ENCODE results near the gene PHACTR1. TPM values are rescaled to one million over a fixed set of nuclear protein-coding genes. Genes with fewer than 3 reads are reported as not detected.

Gene PHACTR1
- total RNA-seq, 4 donors from 2014 or later = 2.0 to 8.3 (median 4.5) TPM

DNA sequence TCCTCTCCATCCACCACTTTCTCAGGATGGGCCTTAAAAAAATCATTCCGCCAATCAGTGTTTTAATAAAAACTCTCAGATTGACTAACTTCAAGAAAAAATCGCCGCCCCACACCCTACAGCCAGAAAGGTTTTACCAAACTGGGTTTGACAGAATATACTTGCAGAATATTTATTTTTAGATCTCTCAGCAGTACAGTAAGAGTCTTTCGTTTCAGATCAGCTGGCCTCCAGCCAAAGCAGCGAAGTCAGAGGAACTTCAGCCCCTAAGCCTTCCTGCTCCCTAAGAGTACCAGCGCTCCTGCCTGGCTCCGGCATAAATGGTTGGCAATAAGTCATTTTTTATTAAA is 587.1 kb downstream of the PHACTR1 start:
- no peak overlapping the region for H3K4me3 ChIP-seq
- H3K9me3 ChIP-seq = no peaks in the 10 kb centered on the region
- intact Hi-C loops (cut with DNase I; ENCODE audit: low total_unique reads) = no loop called here
- no peaks in the 10 kb centered on the region for H3K36me3 ChIP-seq
- DNase-seq = peak; percentile 45 to 50
- no peaks in the 10 kb centered on the region for H3K27me3 ChIP-seq
- H3K27ac ChIP-seq = peak overlapping the region; percentile 50 to 66
- TF ChIP-seq, protein P1, sequence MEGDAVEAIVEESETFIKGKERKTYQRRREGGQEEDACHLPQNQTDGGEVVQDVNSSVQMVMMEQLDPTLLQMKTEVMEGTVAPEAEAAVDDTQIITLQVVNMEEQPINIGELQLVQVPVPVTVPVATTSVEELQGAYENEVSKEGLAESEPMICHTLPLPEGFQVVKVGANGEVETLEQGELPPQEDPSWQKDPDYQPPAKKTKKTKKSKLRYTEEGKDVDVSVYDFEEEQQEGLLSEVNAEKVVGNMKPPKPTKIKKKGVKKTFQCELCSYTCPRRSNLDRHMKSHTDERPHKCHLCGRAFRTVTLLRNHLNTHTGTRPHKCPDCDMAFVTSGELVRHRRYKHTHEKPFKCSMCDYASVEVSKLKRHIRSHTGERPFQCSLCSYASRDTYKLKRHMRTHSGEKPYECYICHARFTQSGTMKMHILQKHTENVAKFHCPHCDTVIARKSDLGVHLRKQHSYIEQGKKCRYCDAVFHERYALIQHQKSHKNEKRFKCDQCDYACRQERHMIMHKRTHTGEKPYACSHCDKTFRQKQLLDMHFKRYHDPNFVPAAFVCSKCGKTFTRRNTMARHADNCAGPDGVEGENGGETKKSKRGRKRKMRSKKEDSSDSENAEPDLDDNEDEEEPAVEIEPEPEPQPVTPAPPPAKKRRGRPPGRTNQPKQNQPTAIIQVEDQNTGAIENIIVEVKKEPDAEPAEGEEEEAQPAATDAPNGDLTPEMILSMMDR (IDR thresholded peaks at IDR 0.05) = no peak
- TF ChIP-seq POLR2A (IDR thresholded peaks at IDR 0.05) = no peak
- H3K4me1 ChIP-seq = no peaks in the 10 kb centered on the region

DNA sequence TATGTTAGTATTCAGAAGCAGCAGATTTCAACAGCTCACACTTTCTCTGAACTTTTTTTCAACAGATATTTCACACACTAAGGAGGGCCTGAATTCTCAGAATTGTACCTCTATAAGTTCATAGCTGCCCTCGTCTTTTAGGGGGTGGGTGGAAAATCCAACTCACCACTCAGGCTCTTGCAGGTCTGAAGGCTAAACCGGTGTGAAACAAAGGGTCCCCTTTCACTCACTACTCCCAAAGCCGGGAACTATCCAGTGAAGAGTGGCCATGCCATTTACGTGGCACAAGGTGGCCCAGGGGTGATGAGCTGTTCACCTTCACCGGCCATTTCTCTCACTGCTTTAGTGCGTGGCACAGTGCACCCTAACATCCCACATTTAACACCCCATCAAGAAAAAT is 587.5 kb downstream of the PHACTR1 start:
- no peak for TF ChIP-seq POLR2A (IDR thresholded peaks at IDR 0.05)
- TF ChIP-seq, protein P1 (IDR thresholded peaks at IDR 0.05) = no peak
- Histone ChIP-seq H3K27ac (peak overlapping the region in 1 of 2 donors; percentile 66), H3K27me3 (no peaks in the 10 kb centered on the region), H3K4me3 (no peak overlapping the region), H3K36me3 (no peaks in the 10 kb centered on the region), H3K4me1 (no peaks in the 10 kb centered on the region), H3K9me3 (no peaks in the 10 kb centered on the region)
- intact Hi-C loops (cut with DNase I; ENCODE audit: low total_unique reads) = no loop called here
- no peak for DNase-seq

DNA sequence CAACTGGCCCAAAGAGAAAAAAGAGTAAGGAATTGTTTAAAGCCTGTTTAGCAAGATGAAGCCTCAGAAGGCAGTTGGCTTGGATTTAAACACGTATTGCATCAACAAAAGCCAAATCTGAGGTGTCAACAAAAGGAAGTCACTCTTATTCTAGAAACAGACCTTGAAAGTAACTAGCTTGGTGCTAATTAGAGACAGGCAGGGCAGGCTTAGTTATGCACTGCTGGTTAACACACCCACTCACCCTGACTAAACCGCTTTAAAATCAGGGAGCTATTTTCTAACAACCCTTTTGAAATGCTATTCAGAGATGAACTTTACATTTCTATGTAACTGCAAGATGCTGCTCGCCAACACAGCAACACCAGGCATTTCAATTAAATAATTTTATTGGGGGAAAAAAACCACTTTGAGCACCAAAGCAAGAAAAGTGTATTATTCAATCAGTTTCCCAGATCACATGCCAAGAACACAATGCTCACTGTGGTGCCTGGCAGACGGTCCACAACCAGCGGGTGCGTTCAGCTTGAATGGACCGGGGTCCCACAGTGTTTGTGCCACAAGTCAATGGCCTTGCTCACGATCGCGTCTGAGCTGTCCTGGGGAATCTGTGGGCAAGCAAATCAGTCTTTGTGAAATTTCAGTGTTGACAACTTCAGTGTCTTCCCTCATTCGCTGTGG is 588.2 kb downstream of the PHACTR1 start:
- intact Hi-C loops (cut with DNase I; ENCODE audit: low total_unique reads) = no loop called here
- Histone ChIP-seq H3K4me1 (no peaks in the 10 kb centered on the region), H3K36me3 (no peaks in the 10 kb centered on the region), H3K9me3 (no peaks in the 10 kb centered on the region), H3K27ac (no peak overlapping the region), H3K27me3 (no peaks in the 10 kb centered on the region), H3K4me3 (no peak overlapping the region)
- TF ChIP-seq, protein P1 (IDR thresholded peaks at IDR 0.05) = no peak
- no peak for TF ChIP-seq POLR2A (IDR thresholded peaks at IDR 0.05)
- DNase-seq = no peak

DNA sequence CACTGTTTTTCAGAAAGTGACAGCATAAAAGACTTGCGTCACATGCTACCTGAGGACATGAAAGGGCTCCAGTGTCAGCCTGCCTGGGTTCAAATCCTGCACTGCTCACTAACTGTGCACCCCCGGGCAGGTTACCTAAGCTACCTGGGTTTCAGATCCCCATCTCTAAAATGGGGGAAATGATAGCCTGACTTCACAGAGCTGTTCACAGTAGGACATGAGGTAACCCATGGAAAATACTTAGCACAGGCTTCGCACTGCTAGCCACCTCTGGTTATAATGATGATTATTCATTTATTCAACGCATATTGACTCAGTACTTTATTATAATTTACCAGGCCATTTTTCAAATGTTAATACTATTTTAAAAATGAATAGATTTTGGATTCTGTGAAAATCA is 588.7 kb downstream of the PHACTR1 start:
- intact Hi-C loops (cut with DNase I; ENCODE audit: low total_unique reads) = no loop called here
- Histone ChIP-seq H3K27me3 (no peaks in the 10 kb centered on the region), H3K4me3 (no peak overlapping the region), H3K4me1 (no peaks in the 10 kb centered on the region), H3K36me3 (no peaks in the 10 kb centered on the region), H3K9me3 (no peaks in the 10 kb centered on the region), H3K27ac (no peak overlapping the region)
- TF ChIP-seq, protein P1 (IDR thresholded peaks at IDR 0.05) = no peak
- TF ChIP-seq POLR2A (IDR thresholded peaks at IDR 0.05) = no peak
- no peak for DNase-seq

DNA sequence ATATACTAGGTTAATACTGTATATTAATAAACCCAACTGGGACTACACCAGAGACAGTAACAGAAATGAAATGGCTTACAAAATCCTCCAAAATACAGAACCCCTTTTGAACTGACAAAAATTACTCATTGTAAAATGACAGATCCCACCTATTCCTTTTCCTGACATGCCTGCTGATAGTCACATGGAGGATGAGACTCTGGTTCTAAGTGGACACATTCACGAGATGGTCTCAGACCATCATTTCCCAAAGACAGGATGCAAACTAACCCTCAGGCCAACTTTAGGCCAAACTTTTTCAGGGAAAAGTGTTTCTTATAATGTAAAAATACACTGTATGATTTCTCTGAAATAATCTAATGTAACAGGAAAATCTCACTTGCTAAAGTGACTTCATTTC is 589.2 kb downstream of the PHACTR1 start:
- Histone ChIP-seq H3K9me3 (no peaks in the 10 kb centered on the region), H3K4me1 (no peaks in the 10 kb centered on the region), H3K27me3 (no peaks in the 10 kb centered on the region), H3K27ac (no peak overlapping the region), H3K36me3 (no peaks in the 10 kb centered on the region), H3K4me3 (no peak overlapping the region)
- intact Hi-C loops (cut with DNase I; ENCODE audit: low total_unique reads) = no loop called here
- no peak for DNase-seq
- TF ChIP-seq, protein P1 (IDR thresholded peaks at IDR 0.05) = no peak
- TF ChIP-seq POLR2A (IDR thresholded peaks at IDR 0.05) = no peak
